A549 (cell line): Measurements from ENCODE around the gene USH1C.

ENCODE experiments used
- CEBPB ChIP-seq, 2 experiments: fragments of >200 bp in 1 of 2; sonication (Bioruptor Twin) in 1 of 2; formaldehyde crosslinking in 1 of 2; IDR thresholded peaks; 2 replicates each; pipeline ENCODE4 v1.6.1; 2012 to 2016
- CHD2 ChIP-seq: fragments of 150-350 bp; IDR thresholded peaks from 2 replicates; pipeline ENCODE4 v1.6.1; 2014; ENCODE audit warnings: low read length; ENCODE audit not compliant: partially characterized antibody
- EP300 ChIP-seq, 2 experiments: fragments of >200 bp; sonication (Bioruptor Twin); formaldehyde crosslinking; IDR thresholded peaks; 2 replicates in 1 of 2; 3 replicates in 1 of 2; pipeline ENCODE4 v1.6.1; 2016 to 2017
- NR3C1 ChIP-seq: fragments of >200 bp; sonication (Bioruptor Twin); formaldehyde crosslinking; IDR thresholded peaks from 3 replicates; pipeline ENCODE4 v1.6.1; 2017
- POLR2A ChIP-seq: IDR thresholded peaks from 2 replicates; pipeline ENCODE4 v1.6.1; 2012; ENCODE audit warnings: mild to moderate bottlenecking, low read length
- RFX5 ChIP-seq: fragments of 450-650 bp; IDR thresholded peaks from 2 replicates; pipeline ENCODE4 v1.7.1; 2014; ENCODE audit warnings: antibody characterized with exemption, mild to moderate bottlenecking, moderate library complexity
- SMC3 ChIP-seq: fragments of >200 bp; sonication (Bioruptor Twin); formaldehyde crosslinking; IDR thresholded peaks from 3 replicates; pipeline ENCODE4 v1.6.1; 2018; ENCODE audit warnings: inconsistent platforms
- ZC3H11A ChIP-seq: fragments of 450-650 bp; IDR thresholded peaks from 2 replicates; pipeline ENCODE4 v1.6.1; 2014; ENCODE audit warnings: antibody characterized with exemption, mild to moderate bottlenecking
- ZSCAN20 ChIP-seq: fragments of 250-450 bp; sonication (Bioruptor Pico); IDR thresholded peaks from 2 replicates; pipeline ENCODE4 v1.8.0; 2022; ENCODE audit warnings: mild to moderate bottlenecking, moderate library complexity
- TF ChIP-seq, protein P1 (sequence below): fragments of >200 bp; sonication (Bioruptor Twin); formaldehyde crosslinking; IDR thresholded peaks from 3 replicates; pipeline ENCODE4 v1.5.1; 2016

GRCh38 chr11:17532784-17533183 is 11.4 kb downstream of the USH1C start:
- TF ChIP-seq POLR2A = no peak
- TF ChIP-seq SMC3 = no peak
- TF ChIP-seq ZC3H11A = no peak
- TF ChIP-seq, protein P1, sequence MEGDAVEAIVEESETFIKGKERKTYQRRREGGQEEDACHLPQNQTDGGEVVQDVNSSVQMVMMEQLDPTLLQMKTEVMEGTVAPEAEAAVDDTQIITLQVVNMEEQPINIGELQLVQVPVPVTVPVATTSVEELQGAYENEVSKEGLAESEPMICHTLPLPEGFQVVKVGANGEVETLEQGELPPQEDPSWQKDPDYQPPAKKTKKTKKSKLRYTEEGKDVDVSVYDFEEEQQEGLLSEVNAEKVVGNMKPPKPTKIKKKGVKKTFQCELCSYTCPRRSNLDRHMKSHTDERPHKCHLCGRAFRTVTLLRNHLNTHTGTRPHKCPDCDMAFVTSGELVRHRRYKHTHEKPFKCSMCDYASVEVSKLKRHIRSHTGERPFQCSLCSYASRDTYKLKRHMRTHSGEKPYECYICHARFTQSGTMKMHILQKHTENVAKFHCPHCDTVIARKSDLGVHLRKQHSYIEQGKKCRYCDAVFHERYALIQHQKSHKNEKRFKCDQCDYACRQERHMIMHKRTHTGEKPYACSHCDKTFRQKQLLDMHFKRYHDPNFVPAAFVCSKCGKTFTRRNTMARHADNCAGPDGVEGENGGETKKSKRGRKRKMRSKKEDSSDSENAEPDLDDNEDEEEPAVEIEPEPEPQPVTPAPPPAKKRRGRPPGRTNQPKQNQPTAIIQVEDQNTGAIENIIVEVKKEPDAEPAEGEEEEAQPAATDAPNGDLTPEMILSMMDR = no peak
- TF ChIP-seq RFX5 = no peak
- TF ChIP-seq EP300 (IDR thresholded peaks at IDR 0.05) = no peak
- TF ChIP-seq CHD2 = no peak
- no peak for TF ChIP-seq CEBPB (IDR thresholded peaks at IDR 0.05)
- TF ChIP-seq ZSCAN20 (CRISPR knock-in tag) = no peak
- TF ChIP-seq NR3C1 = no peak
